Bronchial epithelial cell (primary cell): ENCODE data around the gene TENM4. TPM values are rescaled to one million over a fixed set of nuclear protein-coding genes. Genes with fewer than 3 reads are reported as not detected.

Experiments
- DNase-seq: peaks from one replicate; pipeline ENCODE4 v3.0.0-alpha.2; 2010; ENCODE audit warnings: low read depth
- FAIRE-seq: peaks from 2 replicates; lab custom pipeline; 2011; peaks lifted over from hg19 to GRCh38; lab: Jason Lieb, UNC
- H3K27me3 ChIP-seq: 2 replicates; pipeline ENCODE4 v1.5.1; 2011; ENCODE audit warnings: low read length; ENCODE audit not compliant: control insufficient read depth, insufficient read depth
- H3K36me3 ChIP-seq: 2 replicates; pipeline ENCODE4 v1.5.1; 2011; ENCODE audit warnings: low read length; ENCODE audit not compliant: control insufficient read depth, insufficient read depth
- H3K4me3 ChIP-seq: 2 replicates; pipeline ENCODE4 v1.5.1; 2011; ENCODE audit warnings: mild to moderate bottlenecking, low read depth, low read length, control low read depth
- CTCF ChIP-seq: IDR thresholded peaks from 2 replicates; pipeline ENCODE4 v1.5.1; 2011; ENCODE audit warnings: mild to moderate bottlenecking, moderate library complexity, low read length, control low read depth, inconsistent platforms; ENCODE audit not compliant: insufficient read depth, severe bottlenecking
- total RNA-seq: library from RNA; depleted of rRNA; stranded (reverse); fragments of >200 nt; gene quantifications from 2 replicates; pipeline ENCODE4 v1.2.1, GENCODE V29; 2014

The TENM4 gene
- total RNA-seq, 1 donor from 2014 or later = 6.1 TPM

- FAIRE-seq (no peak), DNase-seq (no peak)
- Histone ChIP-seq H3K27me3 (no peaks in the 10 kb centered on the region), H3K36me3 (no peaks in the 10 kb centered on the region), H3K4me3 (no peak overlapping the region)
- no peak for TF ChIP-seq CTCF
Measured at GRCh38 chr11:78607696-78608095, 833.1 kb downstream of the TENM4 start.

DNA sequence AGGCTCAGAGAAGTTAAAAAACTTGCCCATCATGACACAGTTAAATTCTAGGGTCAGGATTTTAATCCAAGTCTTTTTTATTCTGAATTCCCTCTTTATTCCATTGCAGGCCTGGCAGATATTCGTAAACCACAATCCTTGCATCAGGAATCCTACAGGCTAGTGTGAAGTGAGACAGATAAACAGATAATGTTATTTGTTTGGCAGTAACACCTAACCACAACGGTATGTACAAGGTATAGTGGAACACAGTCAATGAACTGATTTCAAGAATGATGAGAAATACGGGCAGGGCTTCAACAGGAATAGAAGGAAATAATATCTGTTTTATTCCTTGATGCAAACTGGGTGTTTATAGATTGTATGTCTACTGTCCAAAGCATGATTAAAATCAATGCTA lies 834.2 kb downstream of the TENM4 start:
- FAIRE-seq (no peak), DNase-seq (peak; percentile 48)
- H3K27me3 ChIP-seq = no peaks in the 10 kb centered on the region
- no peak overlapping the region for H3K4me3 ChIP-seq
- H3K36me3 ChIP-seq = no peaks in the 10 kb centered on the region
- no peak for TF ChIP-seq CTCF

DNA sequence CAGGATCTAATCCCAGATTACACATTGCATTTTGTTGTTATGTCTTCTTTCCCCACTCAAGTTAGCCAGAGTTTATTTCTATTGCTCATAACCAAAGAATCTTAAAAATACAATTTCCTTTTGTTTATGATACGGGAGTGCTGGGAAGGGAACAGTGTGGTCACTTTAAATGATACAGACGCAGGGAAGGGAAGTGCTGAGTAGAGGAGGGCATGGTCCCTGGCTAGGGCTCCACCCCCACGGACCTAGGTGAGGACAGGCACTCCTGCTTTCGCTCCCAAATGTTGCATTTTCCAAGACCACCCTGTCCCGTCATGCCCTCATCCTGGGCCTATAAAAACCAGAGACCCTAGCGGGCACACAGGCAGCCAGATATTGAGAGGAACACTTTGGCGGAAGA lies 835.5 kb downstream of the TENM4 start:
- H3K4me3 ChIP-seq = no peak overlapping the region
- FAIRE-seq (no peak), DNase-seq (no peak)
- TF ChIP-seq CTCF = no peak
- H3K27me3 ChIP-seq = no peaks in the 10 kb centered on the region
- H3K36me3 ChIP-seq = no peaks in the 10 kb centered on the region

- DNase-seq = no peak
- TF ChIP-seq CTCF = no peak
- Histone ChIP-seq H3K4me3 (no peak overlapping the region), H3K27me3 (no peaks in the 10 kb centered on the region), H3K36me3 (no peaks in the 10 kb centered on the region)
- no peak for FAIRE-seq
Measured at GRCh38 chr11:78603792-78604191, 837.0 kb downstream of the TENM4 start.
